ENCODE measurements around the gene GALNT15. TPM values are rescaled to one million over a fixed set of nuclear protein-coding genes. Genes with fewer than 3 reads are reported as not detected.

GALNT15 gene
- total RNA-seq, 4 donors from 2014 or later = 728 to 954 (median 831) TPM

GRCh38 chr3:16211176-16211904 is 36.9 kb downstream of the GALNT15 start:
- no peak for TF ChIP-seq CTCF (IDR thresholded peaks at IDR 0.05; ENCODE audit: low read depth)

GRCh38 chr3:16214366-16214765 is 39.9 kb downstream of the GALNT15 start:
- no peak for TF ChIP-seq CTCF (IDR thresholded peaks at IDR 0.05; ENCODE audit: low read depth)

GRCh38 chr3:16216373-16216935 is 42.0 kb downstream of the GALNT15 start:
- TF ChIP-seq CTCF (IDR thresholded peaks at IDR 0.05; ENCODE audit: low read depth) = no peak

- TF ChIP-seq CTCF (IDR thresholded peaks at IDR 0.05; ENCODE audit: low read depth) = no peak
Measured at GRCh38 chr3:16219777-16220176, 45.3 kb downstream of the GALNT15 start.

GRCh38 chr3:16221990-16222389 is 47.5 kb downstream of the GALNT15 start:
- TF ChIP-seq CTCF (IDR thresholded peaks at IDR 0.05; ENCODE audit: low read depth) = no peak

- no peak for TF ChIP-seq CTCF (IDR thresholded peaks at IDR 0.05; ENCODE audit: low read depth)
Measured at GRCh38 chr3:16222547-16222946, 48.1 kb downstream of the GALNT15 start.

- no peak for TF ChIP-seq CTCF (IDR thresholded peaks at IDR 0.05; ENCODE audit: low read depth)
Measured at GRCh38 chr3:16224325-16224724, 49.8 kb downstream of the GALNT15 start.

All from subcutaneous adipose tissue (tissue), 4 donors.